GM11168 (cell line): ENCODE data around the gene USP20.
"Not testable (repeated sequence)": the region's sequence is repeated elsewhere in the genome, so short reads cannot be mapped to it uniquely, and the experiment has no call there.

ENCODE experiments used
- in situ Hi-C: fragments of 300-500 bp; cut with MboI; formaldehyde crosslinking; loops from one replicate; pipeline ENCODE4 v1.12.0; 2022; ENCODE audit warnings: low sequenced_read_pairs; ENCODE audit not compliant: unreplicated experiment

The USP20 gene

DNA sequence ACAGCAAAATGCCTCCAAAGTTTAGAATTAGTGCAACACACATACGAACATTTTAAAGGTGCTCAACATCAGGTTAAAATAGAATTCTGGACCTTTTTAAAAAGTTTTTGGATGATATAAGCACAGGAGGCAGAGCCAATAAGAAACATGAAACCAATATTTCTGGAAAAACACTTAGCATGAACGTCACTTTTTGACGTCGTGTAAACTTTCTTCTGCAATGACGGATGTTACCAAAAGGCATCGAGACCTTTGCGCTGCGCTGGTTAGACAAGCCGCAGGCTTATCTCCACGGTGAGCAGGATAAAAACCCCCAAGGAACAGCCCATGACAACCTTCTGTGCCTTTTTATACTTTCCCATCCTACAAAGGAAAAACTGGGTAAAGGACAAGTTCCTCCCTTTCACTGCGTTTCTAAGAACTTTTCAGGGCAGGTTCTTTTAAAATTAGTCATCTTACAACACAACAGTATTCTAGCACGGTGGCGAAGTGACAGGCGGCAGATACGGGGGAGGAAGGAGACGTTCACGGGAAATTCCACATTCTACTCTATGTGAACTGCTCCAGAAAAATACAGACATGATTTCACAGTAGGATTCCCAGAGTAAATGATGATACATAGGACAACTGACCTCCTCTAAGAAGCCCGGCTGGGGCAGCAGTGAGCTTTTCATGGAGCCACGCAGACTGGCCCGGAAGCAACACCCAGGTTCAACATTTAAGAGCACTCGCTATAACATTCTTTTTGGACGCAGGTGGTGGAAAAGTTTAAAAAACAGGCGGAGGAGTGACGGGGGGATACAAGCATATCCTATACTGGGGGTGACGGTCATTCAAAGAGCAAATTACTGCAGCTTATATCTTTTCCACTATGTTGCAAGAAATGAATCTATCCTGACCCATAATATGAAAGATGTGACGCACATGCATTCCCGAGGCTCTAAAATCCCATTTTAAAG lies 52.4 kb downstream of the USP20 start:
- in situ Hi-C loops: no loop called here

DNA sequence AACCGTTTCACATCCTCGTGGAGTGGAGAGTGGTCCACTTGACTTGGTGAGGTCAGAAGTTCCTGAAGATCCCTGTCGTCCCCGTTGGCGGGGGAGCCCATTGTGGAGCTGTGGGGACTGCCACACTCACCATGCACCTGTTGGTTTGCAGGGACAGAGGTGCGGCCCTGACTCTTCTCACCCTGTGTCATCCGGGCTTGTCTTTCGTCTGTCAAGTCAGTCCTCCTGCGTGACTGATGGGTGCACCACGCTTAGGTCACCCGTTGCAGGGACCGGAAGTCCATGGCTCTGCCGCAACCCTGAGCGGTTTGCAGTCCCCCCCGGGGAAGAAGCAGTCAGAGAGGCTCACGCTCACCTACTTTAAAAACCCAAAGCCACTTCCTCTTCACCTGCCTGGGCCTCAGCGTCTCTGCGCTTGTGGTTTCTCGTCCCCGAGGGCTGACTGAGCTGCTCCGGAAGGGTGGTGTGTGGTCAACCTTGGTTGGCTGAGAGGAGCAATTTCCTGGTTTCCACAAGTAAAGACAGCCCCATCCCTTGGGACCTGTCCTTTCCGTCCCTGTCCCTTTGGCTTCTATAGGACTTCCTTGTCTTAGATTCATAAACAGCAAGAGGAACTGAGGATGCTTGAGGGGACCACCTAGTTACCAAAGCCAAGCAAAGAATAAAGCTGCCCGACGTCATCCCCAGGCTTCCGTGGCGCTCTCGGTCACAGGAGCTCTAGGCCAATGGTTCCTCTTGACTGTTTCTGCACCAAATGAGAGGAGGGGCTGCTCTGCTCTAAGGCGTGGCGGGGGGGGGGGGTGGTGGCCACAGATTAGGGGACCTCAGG lies 53.2 kb downstream of the USP20 start:
- in situ Hi-C loops: no loop called here

DNA sequence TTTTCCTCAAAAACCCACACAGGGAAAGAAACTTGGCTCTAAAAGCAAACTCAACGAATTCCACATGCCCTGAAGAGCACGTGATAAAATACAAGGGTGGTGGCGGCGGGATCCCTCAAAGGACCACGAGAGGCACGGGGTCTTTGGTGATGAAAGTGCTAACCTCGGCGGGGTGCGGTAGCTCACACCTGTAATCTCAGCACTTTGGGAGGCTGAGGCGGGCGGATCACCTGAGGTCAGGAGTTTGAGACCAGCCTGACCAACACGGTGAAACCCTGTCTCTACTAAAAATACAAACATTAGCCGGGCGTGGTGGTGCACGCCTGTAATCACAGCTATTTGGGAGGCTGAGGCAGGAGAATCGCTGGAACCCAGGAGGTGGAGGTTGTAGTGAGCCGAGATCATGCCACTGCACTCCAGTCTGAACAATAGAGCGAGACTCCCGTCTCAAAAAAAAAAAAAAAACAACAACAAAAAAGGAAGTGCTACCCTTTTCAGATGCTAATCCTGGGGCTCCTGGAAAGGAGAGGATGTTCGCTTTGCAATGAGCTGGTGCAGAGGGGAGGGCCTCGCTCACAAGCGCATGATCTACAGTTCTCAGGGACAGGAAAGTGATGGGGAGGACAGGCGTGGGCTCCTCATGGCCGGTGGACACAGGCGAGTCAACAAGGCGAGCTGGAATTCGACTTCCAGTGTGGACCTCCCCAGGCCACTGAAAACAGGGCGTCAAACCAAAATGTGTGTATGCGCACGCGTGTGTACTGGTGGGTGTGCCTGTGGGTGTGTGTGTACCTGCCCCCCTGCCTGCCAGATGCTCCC lies 54.1 kb downstream of the USP20 start:
- in situ Hi-C loops: no loop called here

DNA sequence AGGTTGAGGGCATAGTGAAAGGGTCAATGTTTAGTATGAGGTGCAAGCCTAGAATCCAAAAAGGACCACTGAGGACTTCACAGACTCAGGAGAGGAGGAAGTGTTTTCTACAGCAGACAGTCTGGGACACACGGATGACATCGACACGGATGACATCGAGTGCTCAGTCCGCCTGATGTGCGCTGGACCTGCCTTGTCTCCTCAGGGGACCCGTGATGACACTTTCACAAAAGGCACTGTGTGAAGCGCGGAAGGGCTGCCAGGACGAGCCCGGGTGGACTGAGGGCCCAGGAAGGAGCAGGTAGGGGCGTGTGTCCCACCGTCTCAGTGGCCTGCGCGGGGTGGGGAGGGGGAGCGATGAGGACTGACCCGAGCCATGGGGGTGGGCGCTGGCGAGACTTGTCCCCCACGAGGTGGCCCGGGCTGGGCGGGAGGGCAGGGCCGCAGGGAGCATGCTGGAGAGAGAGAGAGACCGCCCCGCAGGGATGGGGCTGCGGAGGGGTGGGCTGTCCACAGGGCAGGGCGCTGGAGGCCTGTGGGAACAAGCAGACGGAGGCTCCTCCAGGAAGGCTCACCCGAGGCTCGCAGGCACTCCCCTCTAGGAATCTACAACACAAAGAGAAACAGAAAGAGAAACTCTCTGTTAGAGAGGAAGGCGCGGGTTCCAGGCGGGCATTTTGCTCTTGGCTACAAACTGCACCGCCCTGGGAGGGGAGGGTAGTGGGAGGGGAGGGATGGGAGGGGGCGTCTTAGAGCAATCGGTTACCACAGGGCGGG lies 54.9 kb downstream of the USP20 start:
- in situ Hi-C loops: no loop called here

DNA sequence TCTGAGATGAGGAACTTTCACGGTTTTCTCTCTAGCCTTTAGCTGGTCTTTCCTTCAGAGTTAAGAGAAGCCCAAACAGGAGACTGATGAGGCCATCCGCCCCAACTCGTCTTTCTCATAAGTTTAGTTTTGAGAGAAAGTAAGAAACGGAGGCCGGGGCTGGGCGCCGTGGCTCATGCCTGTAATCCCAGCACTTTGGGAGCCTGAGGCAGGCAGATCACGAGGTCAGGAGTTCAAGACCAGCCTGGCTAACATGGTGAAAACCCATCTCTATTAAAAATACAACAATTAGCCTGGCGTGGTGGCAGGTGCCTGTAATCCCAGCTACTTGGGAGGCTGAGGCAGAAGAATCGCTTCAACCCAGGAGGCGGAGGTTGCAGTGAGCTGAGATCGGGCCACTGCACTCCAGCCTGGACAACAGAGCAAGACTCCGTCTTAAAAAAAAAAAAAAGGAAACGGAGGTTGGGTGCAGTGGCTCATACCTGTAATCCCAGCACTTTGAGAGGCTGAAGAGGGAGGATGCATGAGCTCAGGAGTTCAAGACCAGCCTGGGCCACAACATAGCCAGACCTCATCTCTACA lies 55.6 kb downstream of the USP20 start:
- in situ Hi-C loops: not testable (repeated sequence)

DNA sequence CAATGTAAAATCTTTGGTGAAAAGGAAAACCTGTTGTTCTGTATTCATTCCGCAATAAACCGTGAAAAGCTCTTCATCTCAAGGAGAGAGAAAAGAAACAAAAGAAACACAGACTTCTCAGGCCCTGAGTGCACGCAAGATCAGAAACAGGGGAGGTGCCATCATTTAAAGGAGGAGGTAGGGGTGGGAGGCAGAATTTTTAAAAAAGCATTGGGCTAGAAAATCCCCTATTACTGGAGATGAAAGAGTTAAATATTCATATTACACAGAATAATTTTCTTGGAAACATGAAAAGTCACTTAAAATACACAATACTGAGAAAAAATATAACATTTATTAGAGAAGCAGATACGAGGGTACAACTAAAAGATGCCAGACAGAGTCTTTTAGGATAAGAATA lies 56.3 kb downstream of the USP20 start:
- in situ Hi-C loops: no loop called here

DNA sequence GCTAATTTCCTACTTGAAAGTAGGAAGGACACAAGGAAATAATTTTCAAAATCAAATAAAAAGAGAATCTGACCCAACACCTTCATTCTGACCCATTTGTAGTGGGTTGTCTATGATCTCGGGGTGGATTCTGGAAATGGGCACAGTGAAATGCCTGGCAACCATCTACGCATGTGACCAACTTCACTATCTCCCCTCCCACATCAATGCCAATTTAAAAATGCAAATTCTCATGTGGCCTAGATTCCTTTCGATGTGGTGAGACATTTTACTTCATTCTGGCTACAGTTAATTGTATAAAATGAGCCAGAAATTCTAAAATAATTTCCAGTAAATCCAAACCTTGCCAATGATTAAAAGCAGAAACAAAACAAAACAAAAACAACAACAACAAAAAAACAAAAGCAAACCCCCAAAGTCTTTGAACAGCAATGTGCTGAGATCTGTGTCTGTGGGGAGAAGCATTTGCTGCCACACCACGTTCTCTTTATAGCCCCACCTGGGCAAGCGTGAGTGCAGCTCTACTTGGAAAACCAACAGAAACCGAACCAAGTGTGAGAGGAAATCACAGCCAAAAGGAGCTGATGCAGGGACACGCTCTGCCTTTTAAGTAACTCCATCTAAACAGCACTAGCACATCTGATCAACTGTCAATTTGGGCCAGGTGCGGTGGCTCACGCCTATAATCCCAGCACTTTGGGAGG lies 59.0 kb downstream of the USP20 start:
- in situ Hi-C loops: no loop called here

DNA sequence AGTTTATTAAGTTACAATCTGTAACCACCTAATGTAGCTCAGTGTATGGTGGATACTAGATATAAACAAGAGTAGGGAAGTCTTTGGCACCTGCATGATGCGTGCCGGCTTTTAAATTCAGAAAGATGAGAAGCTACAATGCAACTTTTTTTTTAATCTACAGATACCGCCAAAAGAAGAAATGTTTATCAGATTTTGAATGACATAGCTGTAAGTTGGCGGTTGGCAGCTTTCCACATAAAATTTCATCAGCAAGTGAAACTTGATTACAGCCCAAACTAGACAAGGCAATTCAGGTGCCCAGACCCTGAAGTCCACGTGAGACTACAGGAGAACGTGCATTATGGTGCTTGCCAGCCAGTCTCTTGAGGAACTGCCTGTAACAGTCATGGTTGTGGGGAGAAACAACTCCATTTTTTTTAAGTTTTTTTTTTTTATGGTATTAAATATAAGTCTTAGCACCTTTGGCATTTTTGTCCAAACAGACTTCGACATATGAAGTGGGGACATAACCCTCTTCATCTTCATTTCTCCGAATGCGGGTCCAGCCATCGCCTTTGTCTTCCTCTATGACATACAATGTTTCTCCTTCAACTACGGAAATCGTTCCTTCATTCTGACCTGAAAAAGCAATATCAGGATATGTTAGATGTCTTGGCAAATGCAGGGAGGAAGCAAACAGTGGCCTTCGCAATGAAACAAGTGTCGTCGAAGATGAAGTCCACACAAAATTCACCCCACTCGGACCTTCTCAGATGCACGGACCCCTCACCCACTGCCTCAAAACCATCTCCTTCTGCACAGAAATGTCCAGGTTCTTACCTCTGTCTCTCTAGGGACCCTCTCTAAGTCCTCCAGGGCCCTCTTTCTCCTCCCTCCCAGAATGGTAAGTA lies 60.4 kb downstream of the USP20 start:
- in situ Hi-C loops: no loop called here

DNA sequence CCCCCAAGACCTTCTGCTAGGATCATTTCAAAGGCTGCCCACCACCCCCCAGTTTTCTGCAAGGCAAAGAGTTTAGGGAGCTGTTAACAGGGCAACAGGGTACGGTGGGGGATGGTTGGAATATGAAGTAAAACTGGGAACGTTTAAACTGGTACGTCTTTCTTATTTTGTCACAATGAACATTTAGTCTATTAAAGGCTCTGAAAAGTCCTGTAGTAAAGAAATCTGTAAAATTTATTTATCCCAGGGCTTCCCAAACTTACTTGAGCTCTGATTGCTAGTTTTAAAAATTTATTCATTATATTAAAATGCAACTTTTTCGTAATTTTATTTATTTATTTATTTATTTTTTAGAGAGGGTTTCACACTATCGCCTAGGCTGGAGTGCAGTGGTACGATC lies 62.0 kb downstream of the USP20 start:
- in situ Hi-C loops: no loop called here

DNA sequence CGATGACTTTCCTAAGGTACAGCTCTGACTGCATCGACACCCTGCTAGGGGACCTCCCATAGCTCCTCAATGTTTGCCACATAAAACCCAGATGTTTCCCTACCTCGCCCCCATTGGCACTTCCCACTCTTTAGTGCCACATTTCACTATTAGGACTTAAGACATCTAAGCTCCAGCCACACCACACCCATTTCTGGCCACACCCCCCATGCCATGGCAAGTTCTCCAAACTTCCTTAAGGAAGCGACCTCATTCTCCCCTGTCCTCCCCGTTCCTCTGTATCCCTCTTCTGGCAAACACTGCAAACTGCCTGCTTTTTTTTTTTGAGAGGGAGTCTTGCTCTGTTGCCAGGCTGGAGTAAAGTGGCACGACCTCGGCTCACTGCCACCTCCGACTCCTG lies 62.9 kb downstream of the USP20 start:
- in situ Hi-C loops: no loop called here

DNA sequence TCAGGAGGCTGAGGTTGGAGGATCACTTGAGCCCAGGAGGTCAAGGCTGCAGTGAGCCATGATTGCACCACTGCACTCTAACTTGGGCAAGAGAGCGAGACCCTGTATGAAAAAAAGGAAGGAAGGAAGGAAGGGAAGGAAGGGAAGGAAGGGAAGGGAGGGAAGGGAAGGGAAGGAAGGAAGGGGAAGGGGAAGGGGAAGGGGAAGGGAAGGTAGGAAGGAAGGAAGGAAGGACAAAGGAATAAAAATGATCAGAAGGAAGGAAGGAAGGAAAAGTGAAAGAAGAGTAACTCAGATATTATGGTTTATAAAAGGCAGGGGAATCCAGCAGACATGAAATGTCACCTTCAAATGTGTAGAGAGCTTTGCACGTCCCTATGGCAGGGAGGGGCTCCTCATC lies 64.4 kb downstream of the USP20 start:
- in situ Hi-C loops: no loop called here

DNA sequence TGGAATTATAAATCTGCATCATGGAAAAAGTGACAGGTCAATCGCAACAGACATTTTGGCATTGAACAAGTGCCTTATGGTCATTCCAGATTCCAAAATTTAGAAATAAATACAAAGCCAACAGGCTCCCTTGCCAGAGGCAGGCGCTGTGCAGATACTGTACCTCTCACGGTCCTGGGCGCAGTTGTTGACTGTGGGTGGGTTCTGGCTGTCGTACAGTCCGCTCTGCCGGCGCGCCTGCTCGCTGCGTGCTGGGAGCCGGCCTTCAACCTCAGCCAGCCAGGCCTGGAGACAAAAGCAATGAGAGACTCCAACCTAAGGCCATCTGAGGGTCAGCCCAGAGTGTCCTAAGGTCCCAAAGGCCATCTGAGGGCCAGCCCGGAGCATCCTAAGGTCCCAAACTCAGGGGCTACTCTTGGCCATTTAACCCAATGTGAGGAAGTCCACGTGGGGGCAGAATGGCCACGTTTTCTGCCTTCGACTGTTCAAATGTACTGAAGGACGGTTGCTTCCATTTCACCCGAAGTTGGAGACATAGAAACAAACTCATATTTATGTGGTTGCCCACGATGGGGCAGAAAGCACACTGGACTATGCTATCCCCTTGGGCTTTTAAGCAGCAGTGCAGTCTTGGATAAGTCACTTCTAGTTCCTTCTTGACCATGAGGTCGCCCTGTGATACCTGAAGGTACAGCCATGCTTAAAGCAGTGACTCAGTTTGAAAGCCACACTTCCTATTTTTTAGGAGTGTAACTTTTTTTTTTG lies 65.2 kb downstream of the USP20 start:
- in situ Hi-C loops: no loop called here

DNA sequence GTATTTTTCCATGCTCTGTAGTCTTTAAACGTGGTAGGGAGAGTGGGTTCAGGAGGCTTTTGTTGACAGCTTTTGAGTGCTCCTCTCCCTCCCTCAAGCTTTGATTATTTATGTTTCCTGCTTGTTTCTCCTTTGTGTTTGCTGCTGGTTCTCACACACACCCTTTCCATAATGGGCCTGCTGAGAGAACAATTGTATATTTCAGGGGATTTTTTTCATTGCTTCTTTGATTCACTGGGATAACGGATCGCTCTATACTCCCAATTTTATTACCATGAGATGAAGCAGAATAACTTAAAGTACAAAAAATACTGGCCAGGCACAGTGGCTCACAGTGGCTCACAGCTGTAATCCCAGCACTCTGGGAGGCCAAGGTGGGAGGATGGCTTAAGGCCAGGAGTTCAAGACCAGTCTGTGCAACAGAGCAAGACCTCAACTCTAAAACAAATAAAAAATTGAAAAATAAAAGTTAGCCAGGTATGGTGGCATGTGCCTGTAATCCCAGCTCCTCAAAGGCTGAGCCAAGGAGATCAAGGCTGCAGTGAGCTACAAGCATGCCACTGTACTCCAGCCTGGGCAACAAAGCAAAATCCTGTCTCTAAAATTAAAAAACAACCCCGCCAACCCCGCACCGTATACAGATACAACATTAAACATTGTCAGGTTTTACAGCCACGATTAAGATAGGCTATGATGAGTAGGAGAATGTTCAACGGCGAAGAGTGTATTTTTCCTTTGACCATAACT lies 66.9 kb downstream of the USP20 start:
- in situ Hi-C loops: no loop called here

DNA sequence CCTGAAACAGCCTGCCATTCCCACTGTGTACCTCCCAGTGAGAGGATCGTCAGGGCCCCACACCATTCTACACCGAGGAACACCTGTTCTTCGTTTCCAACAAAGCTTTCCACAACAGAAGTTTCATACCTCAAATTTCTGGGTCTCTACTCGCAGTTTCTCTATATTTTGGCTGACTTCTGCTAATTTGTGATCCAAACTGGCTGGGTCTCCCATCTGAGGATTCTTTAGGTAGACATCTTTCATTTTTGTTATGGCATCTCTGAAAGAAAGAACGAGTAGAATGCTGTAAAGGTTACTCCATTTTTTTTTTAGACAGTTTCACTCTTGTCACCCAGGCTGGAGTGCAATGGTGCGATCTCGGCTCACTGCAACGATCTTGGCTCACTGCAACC lies 67.5 kb downstream of the USP20 start:
- in situ Hi-C loops: no loop called here

DNA sequence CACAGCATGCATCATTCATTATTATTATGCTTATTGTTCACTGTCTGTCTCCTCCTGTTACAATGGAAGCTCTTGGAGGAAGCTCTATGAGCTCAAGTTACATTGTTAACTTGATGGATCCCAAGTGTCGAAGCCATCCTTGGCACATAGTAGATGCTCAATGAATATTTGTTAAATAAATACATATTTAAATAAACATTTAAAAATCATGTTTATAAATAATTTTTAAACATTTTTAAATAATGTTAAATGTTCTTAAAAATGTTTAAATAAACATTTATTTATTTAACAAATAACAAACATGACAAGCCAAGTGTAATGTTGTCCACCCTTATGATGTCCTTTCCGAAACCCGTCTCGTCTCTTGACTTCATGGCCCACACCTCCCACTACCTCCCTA lies 69.5 kb downstream of the USP20 start:
- in situ Hi-C loops: no loop called here

DNA sequence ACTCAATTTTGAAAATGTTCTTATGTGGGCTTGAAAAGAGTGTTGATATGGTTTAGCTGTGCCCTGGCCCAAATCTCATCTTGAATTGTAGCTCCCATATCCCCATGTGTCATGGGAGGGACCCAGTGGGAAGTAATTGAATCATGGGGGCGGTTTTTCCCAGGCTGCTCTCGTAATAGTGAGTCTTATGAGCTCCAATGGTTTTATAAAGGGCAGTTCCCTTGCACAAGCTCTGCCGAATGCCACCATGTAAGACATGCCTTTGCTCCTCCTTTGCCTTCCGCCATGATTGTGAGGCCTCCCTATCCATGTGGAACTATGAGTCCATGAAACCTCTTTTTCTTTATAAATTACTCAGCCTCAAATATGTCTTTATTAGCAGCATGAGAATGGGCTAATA lies 71.0 kb downstream of the USP20 start:
- in situ Hi-C loops: no loop called here
